ENCODE results near the gene SOCS3.

Gene SOCS3, protein sequence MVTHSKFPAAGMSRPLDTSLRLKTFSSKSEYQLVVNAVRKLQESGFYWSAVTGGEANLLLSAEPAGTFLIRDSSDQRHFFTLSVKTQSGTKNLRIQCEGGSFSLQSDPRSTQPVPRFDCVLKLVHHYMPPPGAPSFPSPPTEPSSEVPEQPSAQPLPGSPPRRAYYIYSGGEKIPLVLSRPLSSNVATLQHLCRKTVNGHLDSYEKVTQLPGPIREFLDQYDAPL

DNA sequence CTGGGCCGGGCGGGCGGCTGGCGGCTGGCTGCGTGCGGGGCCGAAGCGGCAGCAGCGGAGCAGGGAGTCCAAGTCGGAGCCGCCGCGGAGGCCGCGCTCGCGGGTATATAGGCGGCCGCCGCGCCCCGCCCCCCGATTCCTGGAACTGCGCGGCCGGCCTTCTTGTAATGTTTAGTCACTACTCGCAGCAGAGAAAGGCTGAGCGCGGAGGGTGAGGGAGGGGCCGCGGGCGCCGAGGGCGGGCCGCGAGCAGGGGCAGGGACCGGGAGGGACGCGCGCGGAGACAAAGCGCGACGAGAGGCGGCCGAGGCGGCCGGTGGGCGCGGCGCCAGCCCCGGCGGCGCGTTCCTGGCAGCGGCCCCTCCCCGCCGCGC, at the start of gene SOCS3:
SOCS3 (minus strand) TSS at position 81 of the 374 bp plus-strand sequence. CDS start 982 bp downstream, outside the sequence.
- DNase-seq (ENCODE audit: low read depth in 4 of 4, low spot score in 1 of 4): peak; percentile 83 to 96 (median 94)

DNA sequence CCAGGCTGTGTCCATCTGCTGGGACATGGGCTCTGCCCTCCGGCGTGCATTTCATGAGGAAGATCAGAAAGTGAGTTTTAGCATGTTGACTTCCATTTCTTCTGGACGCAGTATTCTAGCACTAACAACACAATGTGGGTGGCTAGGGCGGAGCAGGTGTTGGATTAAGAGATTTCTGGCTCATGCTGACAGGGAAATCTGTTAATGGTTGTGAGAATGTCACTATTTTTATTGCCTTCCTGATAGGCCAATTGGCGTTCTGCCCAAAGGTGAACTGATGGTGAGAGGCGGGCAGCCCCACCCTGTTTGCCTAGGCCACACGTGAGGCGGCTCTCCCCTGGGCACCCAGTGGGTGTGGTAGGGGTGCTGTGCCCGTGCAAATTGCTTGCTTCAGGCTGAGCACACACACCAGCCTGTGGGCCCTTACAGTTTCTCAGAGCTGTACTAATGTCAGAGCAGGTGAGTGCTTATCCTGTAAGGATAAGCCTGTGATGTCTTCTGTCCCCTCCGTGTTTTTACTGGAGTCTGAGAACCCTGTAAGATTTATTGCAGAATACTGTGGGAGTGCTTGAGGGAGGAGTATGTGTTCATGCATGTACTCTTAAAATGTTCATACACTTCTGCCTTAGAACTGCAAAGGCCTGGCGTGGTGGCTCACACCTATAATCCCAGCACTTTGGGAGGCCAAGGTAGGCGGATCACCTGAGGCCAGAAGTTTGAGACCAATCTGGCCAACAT, 49.5 kb upstream of the SOCS3 start:
- DNase-seq (ENCODE audit: low read depth in 4 of 4, low spot score in 1 of 4): no peak

DNA sequence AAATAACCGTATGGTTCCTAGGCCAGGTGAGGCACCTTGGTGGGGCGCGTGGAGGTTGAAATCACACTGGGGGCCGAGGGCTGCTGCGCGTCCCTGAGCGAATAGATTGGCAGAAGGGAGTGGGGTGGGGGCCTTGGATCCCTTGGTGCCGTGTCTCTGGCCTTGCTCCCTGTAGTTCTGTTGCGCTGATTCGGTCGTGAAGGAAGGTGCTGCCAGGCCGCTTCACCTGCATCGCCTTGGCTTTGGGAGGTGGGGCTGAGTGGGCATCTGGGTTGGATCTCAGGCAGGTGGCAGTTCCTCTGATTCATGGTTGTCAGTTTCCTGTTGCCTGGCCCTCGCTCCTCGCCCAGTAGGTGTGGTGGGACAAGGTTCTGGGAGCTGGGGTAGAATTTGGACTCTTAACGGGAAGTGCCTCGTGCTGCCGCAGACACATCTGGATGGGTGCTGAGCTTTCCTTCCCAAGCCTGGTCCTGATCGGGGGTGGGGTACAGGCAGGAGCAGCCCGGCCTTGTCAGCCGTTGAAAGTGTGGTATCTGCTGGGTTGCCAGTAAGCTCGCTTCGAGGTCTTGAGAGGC, 48.7 kb upstream of the SOCS3 start:
- no peak for DNase-seq (ENCODE audit: low read depth in 4 of 4, low spot score in 1 of 4)

DNA sequence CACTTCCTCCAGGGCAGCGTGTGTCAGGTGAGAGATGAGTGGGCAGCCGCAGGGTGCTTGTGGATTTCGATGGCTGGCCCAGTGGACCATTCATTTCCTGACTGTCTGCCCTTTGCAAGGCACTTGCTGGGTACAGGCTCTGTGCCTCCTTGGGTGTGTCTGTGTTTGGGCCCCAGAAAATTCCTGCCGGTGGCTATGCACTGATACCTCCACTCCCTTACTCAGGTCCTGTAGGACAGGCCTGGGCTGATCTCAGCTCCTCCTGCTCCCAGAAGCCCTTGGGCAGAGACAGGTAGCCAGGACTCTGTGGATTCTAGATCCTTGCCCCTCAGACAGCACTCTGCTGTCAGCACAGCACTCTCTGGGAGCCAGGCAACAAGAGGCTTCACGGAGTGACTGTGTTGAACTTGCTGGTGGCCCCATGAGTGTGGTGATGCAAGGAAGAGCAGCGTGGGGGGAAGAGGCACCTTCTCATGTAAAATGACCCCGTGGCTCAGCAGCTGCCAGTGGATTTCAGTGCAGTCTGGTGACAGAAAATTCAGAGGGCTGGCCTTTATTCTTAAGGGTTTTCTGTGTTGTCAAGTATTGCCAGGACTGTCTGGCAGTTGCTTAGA, 47.6 kb upstream of the SOCS3 start:
- DNase-seq (ENCODE audit: low read depth in 4 of 4, low spot score in 1 of 4): no peak

DNA sequence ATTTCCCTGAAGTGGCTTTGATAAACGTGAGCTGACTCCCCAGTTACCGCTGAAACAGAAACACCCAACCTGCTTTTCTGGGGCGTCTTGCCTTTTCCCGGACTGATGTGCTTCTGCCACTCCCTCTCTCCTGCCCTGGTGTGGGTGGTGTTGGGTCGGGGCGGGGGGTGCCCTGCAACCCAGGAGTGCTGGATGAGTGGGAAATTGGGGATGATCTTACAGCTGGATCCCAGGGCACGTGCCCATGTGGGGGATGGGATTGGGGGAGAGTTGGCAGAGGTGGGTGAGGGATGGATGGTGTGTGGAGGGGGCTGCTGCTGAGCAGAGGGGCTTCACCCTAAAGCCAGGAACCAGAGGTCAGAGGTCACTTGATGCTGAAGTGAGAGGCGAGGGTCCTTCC, 47.0 kb upstream of the SOCS3 start:
- DNase-seq (ENCODE audit: low read depth in 4 of 4, low spot score in 1 of 4): no peak

DNA sequence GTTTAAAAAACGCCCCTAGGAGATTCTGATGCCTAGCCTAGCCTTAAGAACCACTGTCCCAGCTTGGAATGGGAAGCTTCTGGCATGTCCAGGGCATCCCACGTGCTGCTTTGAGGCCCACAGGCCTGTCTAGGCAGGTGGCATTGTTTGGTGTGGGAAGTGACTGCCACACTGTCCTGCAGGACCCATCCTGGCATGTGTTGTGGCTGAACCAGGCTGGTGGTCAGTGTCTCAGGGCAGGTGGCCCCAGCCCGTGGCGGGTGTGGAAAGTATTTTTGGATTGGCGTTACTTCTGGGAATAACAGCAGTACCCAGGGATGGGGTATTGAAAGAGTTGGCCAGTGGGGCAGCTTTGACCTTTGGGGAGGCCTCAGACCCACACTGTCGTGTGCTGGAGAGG, 46.5 kb upstream of the SOCS3 start:
- DNase-seq (ENCODE audit: low read depth in 4 of 4, low spot score in 1 of 4): no peak

DNA sequence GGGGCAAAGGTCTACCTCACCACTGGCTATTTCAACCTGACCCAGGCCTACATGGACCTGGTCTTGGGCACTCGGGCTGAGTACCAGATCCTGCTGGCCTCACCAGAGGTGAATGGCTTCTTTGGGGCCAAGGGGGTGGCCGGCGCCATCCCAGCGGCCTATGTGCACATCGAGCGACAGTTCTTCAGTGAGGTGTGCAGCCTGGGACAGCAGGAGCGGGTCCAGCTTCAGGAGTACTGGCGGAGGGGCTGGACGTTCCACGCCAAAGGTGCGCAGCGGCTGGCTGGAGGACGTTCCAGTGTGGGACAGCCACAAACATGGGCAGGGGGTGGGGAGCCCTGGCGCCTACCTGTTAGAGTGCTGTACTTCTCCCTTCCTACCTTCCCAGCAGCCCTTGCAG, 43.9 kb upstream of the SOCS3 start:
- DNase-seq (ENCODE audit: low read depth in 4 of 4, low spot score in 1 of 4): no peak

DNA sequence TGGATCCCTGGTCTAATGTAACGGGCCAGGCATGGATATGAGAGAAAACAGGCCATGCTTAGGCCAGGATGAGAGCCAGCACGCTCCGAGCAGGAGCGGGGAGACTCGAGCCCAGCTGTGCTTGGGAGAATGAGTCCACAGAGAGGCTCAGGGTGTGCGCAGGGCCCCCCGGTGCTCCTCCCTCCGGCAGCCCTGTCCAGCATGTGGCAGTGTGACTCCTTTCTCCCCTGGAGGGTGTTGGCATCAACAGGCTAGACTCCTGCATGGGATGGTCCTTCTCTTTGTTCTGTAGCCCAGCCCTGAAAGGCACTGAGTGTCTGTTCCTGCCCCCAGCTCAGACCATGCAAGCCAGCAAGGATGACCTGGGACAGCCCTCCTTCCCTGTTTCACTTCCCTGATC, 42.0 kb upstream of the SOCS3 start:
- DNase-seq (ENCODE audit: low read depth in 4 of 4, low spot score in 1 of 4): no peak

DNA sequence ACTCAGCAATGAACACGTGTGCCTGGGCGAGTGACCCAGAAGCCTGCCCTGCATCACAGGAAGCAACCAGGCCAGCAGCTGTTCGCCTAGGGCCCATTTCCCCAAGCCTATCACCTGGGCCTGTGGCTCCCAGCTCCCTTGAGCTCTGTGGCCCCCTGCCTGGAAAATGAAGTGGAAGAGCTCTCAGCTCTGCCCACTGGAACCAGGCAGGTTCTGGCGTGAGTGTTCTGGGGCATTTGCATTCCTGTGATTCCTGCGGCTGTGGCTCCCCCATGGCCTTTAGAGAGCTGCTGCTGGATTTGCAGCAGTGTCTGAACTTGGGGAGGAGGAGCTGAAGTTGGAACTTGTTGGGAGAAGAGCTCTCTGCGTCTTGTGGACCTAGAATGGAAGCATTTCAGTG, 41.4 kb upstream of the SOCS3 start:
- no peak for DNase-seq (ENCODE audit: low read depth in 4 of 4, low spot score in 1 of 4)

DNA sequence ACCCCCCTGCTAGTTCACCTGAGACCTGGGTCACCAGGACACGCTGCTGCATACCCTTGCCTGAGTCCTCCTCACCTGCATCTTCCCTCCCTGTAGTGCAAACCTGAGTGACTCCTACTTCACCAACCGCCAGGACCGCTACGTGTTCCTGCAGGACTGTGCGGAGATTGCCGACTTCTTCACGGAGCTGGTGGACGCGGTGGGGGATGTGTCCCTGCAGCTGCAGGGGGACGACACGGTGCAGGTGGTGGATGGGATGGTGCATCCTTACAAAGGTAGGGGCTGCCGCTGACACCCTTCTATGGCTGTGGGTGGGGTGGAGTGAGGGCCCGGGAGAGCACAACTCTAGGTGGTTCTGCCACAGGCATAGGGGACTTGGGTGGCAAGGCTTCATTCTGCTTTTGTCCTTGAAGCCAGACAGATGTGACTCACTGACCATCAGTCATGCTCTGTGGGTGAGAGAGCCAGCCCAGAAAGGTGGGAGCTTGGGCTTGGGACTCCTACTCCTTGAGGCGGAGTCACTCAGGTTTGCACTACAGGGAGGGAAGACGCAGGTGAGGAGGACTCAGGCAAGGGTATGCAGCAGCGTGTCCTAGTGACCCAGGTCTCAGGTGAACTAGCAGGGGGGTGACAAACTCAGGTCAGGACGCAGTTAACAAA, 40.8 kb upstream of the SOCS3 start:
- DNase-seq (ENCODE audit: low read depth in 4 of 4, low spot score in 1 of 4): no peak

DNA sequence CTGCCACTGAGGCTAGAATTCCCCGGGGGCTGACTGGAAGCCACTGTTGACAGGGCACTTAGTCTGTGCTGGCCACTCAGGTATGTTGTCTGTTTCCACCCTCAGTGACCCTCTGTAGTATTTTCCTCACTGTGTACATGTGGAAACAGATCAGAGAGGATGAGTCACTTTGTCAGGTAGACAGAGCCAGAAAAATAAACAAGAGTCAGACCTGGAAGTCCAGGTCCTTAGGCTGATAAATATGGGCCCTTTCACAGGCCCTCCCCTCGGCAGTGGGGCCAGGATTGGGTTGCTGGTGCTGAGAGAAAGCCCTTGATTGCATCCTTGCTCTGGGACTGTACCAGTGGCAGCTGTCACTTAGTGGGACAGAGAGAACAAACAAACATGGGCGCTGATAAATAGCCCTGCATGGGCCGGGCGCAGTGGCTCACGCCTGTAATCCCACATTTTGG, 39.8 kb upstream of the SOCS3 start:
- DNase-seq (ENCODE audit: low read depth in 4 of 4, low spot score in 1 of 4): no peak

DNA sequence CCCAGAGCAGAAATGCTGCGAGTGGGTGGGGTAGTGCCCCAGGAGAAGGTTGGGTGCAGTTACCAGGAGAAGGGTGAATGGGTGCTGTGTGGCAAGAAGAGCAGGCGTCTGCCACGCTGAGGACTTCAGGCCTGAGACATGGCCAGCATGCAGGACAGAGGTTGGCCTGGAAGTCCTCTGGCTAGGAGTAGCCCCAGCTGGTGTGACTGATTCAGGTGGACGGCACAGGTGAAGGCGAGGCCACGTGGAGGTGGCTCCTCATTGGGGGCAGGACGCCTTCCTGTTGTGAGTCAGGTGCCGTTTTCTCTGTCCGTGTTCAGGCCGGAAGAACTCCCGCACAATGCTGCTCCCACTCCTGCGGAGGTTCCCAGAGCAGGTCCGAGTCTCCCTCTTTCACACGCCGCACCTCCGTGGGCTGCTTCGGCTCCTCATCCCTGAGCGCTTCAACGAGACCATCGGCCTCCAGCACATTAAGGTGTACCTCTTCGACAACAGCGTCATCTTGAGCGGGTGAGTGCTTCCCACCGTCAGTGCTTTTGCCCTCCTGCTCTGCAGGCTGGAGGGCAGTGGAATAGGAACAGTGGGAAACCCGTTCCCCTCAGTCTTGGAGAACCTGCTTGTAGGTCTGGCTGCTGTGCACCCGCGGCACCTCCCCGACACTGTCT, 39.3 kb upstream of the SOCS3 start:
- no peak for DNase-seq (ENCODE audit: low read depth in 4 of 4, low spot score in 1 of 4)

DNA sequence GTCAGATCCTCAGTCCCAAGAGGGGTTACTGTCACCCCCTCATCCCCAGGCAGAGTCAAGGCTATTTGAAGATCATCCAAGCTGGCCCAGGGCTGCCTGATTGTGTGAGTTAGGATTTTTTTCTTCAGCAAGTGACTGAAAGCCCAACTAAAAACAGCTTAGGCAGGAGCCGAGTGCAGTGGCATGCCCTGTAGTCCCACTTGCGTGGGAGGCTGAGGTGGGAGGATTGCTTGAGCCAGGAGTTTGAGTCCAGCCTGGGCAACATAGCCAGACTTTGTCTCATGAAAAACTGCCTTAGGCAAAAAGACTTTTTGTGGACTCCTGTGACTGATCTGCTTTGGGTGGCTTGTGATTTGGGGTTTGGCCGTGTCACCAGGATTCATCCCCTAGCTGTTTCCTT, 38.5 kb upstream of the SOCS3 start:
- DNase-seq (ENCODE audit: low read depth in 4 of 4, low spot score in 1 of 4): no peak

DNA sequence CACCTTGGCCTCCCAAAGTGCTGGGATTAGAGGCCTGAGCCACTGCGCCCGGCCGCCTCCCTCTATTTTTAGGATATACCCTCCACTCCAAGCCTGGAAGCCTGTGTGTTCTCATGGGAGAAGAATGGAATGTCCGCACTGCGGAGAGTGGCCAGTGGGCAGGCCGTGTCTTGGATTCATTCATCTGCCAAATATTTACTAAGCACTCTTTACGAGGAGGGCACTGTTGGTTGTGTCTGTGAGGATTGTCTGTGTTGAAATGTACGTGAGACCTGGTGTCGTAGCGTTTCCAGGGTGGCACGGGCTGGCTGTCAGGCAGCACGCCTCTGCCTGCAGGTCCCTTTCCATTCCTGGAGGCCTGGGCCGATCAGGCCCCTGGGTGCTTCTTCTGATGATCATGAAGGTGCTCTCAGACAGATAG, 37.8 kb upstream of the SOCS3 start:
- no peak for DNase-seq (ENCODE audit: low read depth in 4 of 4, low spot score in 1 of 4)

DNA sequence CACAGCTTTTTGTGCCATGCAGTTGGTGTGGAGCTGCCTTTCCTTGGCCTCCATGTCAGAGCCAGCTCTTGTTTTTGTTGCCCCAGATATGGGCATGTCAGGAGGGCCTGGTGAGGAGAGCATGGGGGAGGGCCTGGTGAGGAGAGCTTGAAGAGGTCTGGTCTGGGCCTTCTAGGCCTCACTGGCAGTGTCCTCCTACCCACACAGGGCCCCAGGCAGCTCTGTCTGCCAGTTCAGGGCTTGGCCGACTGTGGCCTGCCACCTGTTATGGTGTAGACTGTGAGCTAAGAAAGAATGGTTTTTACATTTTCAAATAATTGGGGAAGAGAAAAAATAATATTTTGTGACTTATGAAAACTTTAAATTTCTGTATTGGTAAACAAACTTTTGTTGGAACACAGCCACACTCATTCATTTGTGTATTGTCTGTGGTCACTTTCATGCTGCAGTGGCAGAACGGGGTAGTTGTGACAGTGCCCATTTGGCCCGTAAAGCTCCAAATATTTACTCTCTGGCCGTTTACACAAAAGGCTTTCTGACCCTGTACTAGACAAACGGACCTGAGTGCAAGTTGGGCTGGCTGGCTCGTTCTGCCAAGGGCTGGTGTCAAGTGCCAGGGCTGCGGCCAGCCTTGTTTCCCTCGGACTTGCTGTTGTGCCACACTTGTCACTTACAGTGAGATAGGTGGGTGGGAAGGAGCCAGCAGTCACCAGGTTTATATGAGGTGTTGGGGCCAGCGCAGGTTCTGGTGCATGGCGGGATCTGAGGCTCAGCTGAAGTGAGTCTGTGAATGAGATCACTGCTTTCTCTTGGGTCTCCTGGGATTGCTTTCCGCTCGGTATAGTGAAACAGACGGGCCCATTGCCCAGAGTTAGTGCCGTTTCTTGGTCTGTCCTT, 36.8 kb upstream of the SOCS3 start:
- no peak for DNase-seq (ENCODE audit: low read depth in 4 of 4, low spot score in 1 of 4)

DNA sequence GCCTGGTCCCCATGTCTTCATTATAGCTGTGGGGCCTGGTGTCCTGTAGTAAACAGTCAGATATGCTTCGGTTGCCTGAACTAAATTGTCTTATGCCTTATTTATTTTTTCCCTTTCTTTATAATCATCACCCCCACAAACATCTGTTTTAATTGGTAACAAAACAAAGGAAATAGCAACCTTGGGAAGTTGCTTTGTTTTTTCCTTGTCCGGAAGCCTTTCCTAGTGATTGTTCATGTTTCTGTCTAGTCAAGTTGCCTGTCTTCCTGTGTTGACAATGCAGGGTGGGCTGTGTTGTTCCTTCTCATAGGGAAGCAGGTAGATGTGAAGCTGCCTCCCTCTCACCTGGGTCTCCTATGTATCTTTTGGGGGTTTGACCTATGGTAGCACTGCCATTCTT, 35.3 kb upstream of the SOCS3 start:
- DNase-seq (ENCODE audit: low read depth in 4 of 4, low spot score in 1 of 4): no peak

DNA sequence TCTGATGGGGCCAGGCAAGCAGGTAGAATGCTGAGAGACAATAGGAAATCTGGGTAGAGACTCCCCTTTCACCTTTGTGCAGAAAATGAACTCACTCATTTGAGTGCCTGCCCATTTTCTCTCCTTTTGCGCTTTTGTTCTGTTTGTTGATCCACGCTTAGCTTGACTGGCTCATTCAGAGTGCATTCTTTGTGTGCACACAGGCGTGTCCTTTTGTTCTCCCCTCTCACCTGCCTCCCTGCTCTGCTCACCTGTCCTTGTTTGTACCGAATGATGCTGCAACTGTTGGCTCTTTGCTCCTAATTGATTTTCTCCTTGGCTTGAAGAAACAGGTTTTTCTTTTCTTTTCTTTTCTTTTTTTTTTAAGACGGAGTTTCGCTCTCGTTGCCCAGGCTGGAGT, 34.3 kb upstream of the SOCS3 start:
- no peak for DNase-seq (ENCODE audit: low read depth in 4 of 4, low spot score in 1 of 4)

DNA sequence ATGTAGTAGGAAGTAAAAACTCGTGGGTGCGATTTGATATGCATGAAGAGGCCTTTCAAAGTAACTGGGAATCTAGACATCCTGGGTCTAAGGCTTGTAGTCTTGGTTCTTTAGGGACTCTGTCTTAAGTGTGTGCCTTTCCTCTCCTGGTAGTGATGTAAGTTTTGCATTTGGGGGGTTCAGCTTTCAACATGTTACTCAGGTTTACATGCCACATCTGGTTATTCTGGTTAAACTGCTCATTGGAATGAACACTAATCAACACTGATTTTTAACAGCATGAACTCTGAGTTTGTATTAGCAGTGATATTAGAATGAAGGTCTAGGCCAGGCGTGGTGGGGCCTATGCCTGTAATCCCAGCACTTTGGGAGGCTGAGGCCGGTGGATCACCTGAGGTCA, 33.7 kb upstream of the SOCS3 start:
- DNase-seq (ENCODE audit: low read depth in 4 of 4, low spot score in 1 of 4): no peak

DNA sequence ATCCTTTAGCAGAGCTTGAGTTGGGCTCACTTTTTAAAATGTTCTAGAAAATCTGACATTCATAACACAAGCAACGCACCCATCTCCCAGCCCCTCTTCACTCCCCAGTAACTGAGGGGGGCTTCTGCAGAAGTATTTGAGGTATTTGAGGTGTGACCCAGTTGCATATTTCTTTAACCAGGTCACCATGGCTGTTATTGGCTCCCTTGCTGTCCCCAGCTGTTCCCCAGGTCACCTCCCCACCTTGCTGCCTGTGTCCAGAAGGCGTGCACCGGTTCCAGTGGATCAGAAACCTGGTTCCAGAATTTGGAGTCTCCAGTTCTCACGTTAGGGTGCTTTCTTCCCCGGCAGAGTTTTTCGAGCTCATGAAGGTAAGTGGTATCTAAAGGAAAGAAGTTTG, 32.4 kb upstream of the SOCS3 start:
- DNase-seq (ENCODE audit: low read depth in 4 of 4, low spot score in 1 of 4): no peak

DNA sequence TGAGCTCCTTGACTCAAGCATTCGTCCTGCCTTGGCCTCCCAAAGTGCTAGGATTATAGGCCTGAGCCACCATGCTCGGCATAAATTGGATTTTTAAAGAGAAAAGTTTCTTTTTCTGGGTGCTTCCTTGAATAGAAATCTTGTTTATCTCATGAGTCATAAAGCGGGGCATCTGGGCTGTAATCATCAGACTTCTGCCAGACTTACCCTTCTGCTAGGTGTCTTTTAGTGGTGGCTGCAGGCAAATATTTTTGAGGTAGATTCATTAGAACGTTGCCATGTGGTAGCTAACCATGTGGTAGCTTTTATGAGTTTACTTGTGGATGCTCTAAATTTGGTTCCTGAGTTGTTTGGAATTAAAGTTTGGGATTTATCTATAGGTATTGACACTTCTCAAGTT, 32.0 kb upstream of the SOCS3 start:
- DNase-seq (ENCODE audit: low read depth in 4 of 4, low spot score in 1 of 4): no peak
